T-helper 2 cell (primary cell): ENCODE measurements around the gene PKIB.

Experiments used
- DNase-seq, 5 experiments: peaks; one replicate each; pipeline versions ENCODE4 v3.0.0 to v3.0.0-alpha.2; 2012 to 2022

The PKIB gene

DNA sequence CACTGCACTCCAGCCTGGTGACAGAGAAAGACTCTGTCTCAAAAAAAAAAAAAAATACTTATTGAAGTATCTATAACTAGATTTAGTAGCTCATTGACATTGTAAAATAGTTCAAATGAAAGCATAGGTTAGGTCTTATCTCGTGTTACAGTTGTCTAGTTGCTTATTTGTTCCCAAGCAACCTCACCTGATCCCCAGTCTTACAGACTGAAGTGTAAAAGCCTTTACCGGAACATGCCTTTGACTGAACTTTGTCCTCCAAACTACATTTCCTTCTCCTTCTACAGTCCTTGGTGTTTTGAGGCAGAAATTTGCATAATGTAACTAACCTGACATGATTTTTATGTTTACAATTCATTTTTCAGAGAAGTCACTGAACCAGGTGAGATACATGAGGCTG lies 61.0 kb downstream of the PKIB start:
- no peak for DNase-seq

DNA sequence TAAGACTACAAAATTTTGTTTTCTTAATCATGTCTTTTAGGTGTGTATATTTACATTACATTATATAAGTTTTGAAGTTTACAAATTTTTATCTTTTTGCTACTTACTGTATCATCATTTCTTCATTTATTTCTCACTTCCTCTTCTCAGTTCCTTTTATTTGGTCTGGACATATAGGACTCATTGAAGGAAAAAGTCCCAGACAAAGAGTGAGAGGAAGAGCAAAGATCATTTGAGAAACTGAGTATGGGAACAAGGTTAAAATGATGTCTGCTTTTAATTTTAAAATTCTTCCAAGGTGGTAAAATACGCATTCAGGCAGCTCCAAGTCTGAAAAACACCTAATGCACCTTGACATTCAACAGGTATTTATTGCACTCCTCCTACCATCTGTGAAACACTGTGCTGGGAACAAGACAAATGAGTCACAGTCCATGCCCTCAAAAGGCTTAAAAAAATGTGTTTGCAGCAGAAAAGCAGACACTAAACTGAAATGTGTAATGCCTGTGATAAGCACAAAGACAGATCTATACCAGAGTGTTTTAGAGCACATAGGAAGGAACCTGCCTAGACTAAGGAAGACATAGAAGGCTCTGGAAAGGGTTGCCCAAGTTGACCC lies 63.2 kb downstream of the PKIB start:
- no peak for DNase-seq

- no peak for DNase-seq
Observed at GRCh38 chr6:122676146-122676545, 65.9 kb downstream of the PKIB start.

DNA sequence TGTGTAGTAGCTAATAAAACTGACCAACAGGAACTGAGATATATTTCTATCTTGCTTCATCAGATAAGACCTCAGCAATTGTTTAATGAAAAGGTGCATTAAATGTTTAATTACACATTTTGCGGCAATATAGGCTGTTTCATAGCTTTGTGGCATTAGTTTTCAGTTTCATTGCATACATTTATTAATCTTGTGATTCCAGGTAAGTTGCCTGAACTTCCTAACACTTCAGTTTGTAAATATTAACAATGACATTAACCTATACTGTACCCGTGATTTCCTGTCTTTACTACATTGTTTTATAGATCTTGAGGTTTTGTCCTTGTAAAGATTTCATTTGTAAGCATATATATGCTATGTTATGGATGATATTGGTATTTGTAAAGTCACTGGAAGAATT lies 66.5 kb downstream of the PKIB start:
- DNase-seq = no peak

- DNase-seq = no peak
Observed at GRCh38 chr6:122677406-122677805, 67.2 kb downstream of the PKIB start.

DNA sequence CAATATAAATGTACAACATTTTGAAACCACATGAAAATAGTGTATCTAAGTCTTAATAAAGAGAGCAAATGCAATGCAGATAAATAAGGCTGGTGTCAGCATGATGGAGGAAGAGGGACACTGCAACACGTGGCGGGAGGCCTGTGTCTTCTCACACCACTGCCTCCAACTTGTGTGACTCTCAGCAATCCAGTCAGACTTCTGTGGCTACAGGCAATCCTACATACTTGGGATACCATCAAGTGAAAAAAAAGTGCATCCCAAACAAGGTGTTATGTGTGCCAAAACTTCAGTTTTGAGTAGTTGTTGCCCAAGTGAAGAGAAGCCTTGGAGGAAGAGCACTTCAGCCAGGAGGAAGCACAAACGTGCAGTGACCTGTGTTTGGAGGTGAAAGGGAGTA lies 68.6 kb downstream of the PKIB start:
- no peak for DNase-seq

GRCh38 chr6:122681705-122682104 lies 71.5 kb downstream of the PKIB start:
- no peak for DNase-seq

- DNase-seq = no peak
Observed at GRCh38 chr6:122683989-122684651, 73.9 kb downstream of the PKIB start.

- DNase-seq = no peak
Observed at GRCh38 chr6:122692175-122692598, 82.0 kb downstream of the PKIB start.

GRCh38 chr6:122692807-122693580 lies 82.8 kb downstream of the PKIB start:
- no peak for DNase-seq

DNA sequence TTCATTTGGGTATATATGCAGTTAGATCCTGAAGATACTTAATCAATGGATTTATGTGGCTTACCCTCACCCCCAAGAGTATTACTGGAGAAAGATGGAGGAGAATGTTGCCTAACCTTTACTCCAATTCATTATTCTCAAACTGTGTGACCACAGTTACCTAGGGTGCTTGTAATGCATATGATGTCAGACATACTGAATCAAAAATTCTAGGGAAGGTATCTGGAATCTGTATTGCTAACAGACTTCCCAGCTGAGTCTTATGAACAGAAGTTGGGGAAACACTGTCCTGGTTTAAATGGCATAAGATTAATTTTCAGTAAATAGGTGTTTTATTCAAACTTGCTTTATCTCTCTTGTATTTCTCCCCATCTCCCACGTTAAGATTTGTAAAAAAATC lies 83.9 kb downstream of the PKIB start:
- DNase-seq = no peak

- DNase-seq = no peak
Observed at GRCh38 chr6:122694602-122695001, 84.4 kb downstream of the PKIB start.

DNA sequence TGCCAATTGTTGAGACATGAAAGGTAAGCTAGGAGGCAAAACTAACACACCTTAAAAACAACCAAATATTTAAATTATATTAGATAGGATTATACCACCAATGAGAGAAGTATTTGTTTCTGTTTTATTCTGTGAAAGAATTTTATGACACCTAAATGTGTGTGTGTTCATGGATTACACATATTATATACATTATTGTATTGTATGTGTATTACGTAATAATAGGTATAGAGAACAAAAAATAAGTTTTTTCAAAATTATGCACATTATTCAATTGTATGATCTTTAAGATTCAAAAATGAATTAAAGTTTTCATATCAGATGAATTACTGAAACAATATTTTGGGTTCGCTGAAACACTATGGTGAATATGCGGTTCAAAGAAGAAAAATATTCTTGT lies 85.0 kb downstream of the PKIB start:
- DNase-seq = no peak

DNA sequence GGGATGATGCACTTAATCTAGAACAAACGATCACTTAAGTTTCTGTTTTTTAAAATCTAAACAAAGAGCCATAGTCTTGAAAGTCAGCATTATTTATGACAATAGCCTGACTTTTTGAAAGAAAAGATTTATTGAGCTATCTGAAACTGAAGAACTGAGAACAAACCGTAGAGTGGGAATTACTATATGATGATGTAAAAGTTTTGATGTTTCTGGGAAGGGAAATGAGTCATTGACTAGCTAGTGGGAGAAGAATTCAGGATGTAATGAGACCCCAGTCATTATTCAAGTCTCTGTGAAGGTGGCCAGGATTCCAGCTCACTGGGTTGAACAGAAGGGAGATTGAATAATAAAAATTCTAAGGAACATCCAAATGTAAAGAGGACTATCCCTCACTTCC lies 85.9 kb downstream of the PKIB start:
- no peak for DNase-seq

GRCh38 chr6:122696853-122697252 lies 86.6 kb downstream of the PKIB start:
- no peak for DNase-seq

DNA sequence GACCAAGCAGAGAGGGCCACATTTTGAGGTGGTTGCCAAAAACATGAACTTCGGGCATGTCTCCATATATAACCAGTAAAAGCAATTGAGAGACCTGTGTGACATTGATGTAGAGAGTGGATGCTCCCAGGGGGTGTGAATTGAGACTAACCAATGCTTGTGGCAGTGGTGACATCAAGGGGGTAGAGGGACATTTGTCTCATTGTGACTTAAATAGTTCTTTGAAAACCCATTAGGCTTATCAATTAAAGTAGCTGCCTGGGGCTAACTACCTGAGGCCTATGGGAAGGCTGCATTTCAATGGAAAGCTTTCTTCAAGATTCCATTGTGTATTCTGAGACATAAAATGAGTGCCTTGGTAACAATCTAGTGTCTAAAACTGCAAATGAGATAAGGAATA lies 87.3 kb downstream of the PKIB start:
- DNase-seq = no peak

- DNase-seq = no peak
Observed at GRCh38 chr6:122701666-122702065, 91.5 kb downstream of the PKIB start.

DNA sequence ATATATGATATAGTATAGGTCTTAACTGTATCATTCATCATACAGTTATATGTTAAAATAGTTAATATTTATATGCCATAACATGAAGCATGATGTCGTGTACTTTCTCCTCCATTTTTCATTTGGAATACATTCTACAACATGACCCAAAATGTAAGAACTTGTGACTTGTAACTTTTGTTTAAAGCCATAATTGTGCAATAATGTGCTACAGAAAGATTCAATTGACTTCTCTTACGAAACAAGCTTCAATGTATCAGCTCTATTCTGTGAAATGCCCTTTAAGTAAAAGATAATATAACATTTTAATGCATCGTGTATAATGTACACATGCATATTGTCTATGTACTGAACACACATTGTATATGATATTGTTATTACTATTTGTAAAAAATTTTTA lies 92.6 kb downstream of the PKIB start:
- DNase-seq = no peak

DNA sequence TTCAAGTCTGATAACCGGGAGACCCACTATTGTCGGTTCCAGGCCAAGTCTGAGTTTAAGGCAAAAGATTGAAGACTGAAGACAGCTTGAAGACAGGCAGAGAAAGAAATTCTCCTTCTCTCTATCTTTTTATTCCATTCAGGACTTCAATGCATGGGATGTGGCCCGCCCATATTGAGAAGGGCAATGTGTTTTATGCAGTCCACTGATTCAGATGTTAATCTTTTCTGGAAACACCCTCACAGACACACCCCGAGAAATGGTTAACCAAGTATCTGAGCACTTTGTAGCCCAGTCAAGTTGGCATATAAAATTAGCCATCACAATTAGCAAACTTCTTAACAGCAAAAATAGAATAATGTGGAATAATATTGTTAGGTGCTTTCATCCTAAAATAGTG lies 93.9 kb downstream of the PKIB start:
- no peak for DNase-seq

GRCh38 chr6:122709922-122710512 lies 99.8 kb downstream of the PKIB start:
- no peak for DNase-seq

- no peak for DNase-seq
Observed at GRCh38 chr6:122710908-122711635, 100.9 kb downstream of the PKIB start.

DNA sequence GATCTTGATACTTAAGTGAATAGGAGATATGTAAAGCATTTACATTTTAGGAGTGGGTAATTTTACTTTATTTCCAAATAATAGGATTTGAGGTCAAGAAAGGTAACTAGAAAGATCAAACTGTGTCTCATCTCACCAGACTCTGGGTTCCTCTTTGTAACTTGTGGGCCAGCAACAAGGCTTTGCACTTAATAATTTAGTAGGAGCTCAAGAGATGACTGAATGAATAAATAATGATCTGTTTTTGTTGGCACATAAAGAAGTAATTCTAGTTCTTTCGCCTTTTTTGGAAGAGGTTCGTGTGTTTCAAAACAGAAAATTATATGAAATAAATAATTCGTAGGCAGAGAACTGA lies 101.9 kb downstream of the PKIB start:
- DNase-seq = no peak
